Activated B cell treated with CpG ODN at 0.5 μM for 24 hours (primary cell): Measurements from ENCODE around the gene CBLB. TPM values are rescaled to one million over a fixed set of nuclear protein-coding genes. Genes with fewer than 3 reads are reported as not detected.

ENCODE experiments used
- ATAC-seq: fragments of 200-7000 bp; cut with Tn5 transposase; one replicate; pipeline ENCODE4 v1.10.0; 2021; ENCODE audit warnings: low read depth, mild to moderate bottlenecking, moderate library complexity
- CTCF ChIA-PET: fragments of 350-600 bp; sonication (Branson Sonifier 250); formaldehyde crosslinking; loops from one replicate; lab custom pipeline; 2021; ENCODE audit warnings: antibody characterized with exemption; lab: Charles Lee
- POLR2A ChIA-PET: fragments of 350-600 bp; sonication (Branson Sonifier 250); formaldehyde crosslinking; loops from one replicate; lab custom pipeline; 2021; ENCODE audit warnings: antibody characterized with exemption; lab: Charles Lee
- DNase-seq: peaks from one replicate; pipeline ENCODE4 v3.0.0; 2022
- H3K27ac Mint-ChIP-seq: one replicate; pipeline ENCODE4 v1.8.0; 2020; ENCODE audit warnings: mixed read lengths
- H3K27me3 Mint-ChIP-seq: one replicate; pipeline ENCODE4 v1.8.0; 2021; ENCODE audit warnings: mixed read lengths
- H3K36me3 Mint-ChIP-seq: one replicate; pipeline ENCODE4 v1.8.0; 2021; ENCODE audit warnings: low read depth, mixed read lengths
- H3K4me1 Mint-ChIP-seq: one replicate; pipeline ENCODE4 v1.8.0; 2021; ENCODE audit warnings: mixed read lengths
- H3K4me3 Mint-ChIP-seq: one replicate; pipeline ENCODE4 v1.8.0; 2020; ENCODE audit warnings: mild to moderate bottlenecking, mixed read lengths
- H3K9me3 Mint-ChIP-seq: one replicate; pipeline ENCODE4 v1.8.0; 2020; ENCODE audit warnings: mixed read lengths
- CTCF ChIP-seq: fragments of 200-600 bp; IDR thresholded peaks from one replicate; pipeline ENCODE4 v1.8.0; 2022; ENCODE audit warnings: antibody characterized with exemption, mild to moderate bottlenecking
- intact Hi-C: fragments of 100-400 bp; cut with micrococcal nuclease; formaldehyde crosslinking; loops from one replicate; pipeline ENCODE4 v1.15.1; 2024
- total RNA-seq: library from RNA; stranded (reverse); gene quantifications from 2 replicates; pipeline ENCODE4 v1.2.3, GENCODE V29; 2022

Gene CBLB
- total RNA-seq, 1 donor from 2014 or later = 78.1 TPM

- TF ChIP-seq CTCF = no peak
- POLR2A ChIA-PET = interaction anchor here (2.9 kb wide), 1 partner anchor 10 kb away, joined by 18 read pairs; the partner anchor contains the start of gene CBLB
- CTCF ChIA-PET = interaction anchor here (1.3 kb wide), 1 partner anchor 752 kb away, joined by 3 read pairs; no protein-coding TSS in a partner anchor
- H3K4me3 Mint-ChIP-seq = no peak overlapping the region
- H3K27ac Mint-ChIP-seq = no peak overlapping the region
- no peaks in the 10 kb centered on the region for H3K27me3 Mint-ChIP-seq
- intact Hi-C loops = no loop called here
- no peaks in the 10 kb centered on the region for H3K9me3 Mint-ChIP-seq
- H3K36me3 Mint-ChIP-seq = peaks cover 37% of the 10 kb centered on the region
- peaks cover 44% of the 10 kb centered on the region for H3K4me1 Mint-ChIP-seq
- ATAC-seq (no peak), DNase-seq (no peak)
These were observed 10.8 kb downstream of the CBLB start for GRCh38 chr3:105858017-105858416.

GRCh38 chr3:105857601-105858000, 11.2 kb downstream of the CBLB start:
- CTCF ChIA-PET = interaction anchor here (1.3 kb wide), 1 partner anchor 753 kb away, joined by 3 read pairs; no protein-coding TSS in a partner anchor
- intact Hi-C loops = no loop called here
- H3K36me3 Mint-ChIP-seq = peaks cover 40% of the 10 kb centered on the region

DNA sequence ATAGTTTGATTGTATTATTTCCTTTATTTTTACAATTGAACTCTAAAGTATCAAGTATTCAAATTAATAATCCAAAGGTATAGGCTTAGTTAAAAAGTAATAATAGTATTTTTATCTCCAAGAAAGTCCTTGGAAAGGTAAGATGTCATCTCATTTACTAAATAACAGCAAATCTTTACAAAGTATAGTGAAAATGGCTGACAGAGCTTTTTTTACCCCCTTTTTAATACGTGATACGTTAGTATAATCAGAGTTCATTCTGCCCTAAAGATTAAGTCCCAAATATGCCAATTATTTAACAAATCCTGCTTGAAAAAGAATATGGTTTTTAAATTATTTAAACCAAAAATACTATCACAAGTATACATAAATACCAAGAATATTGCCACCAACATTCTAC, 12.2 kb downstream of the CBLB start:
- DNase-seq (no peak), ATAC-seq (no peak)
- ChIA-PET POLR2A (interaction anchor here (1.1 to 2.9 kb wide), 2 partner anchors 12 to 19 kb away, joined by 3 to 18 read pairs; partner anchors contain the start of gene CBLB), CTCF (no interaction called here)
- Mint-ChIP-seq H3K4me3 (no peak overlapping the region), H3K27me3 (no peaks in the 10 kb centered on the region), H3K9me3 (no peaks in the 10 kb centered on the region), H3K4me1 (peaks cover 48% of the 10 kb centered on the region), H3K27ac (peak overlapping the region; percentile 18), H3K36me3 (peaks cover 44% of the 10 kb centered on the region)
- intact Hi-C loops = no loop called here
- no peak for TF ChIP-seq CTCF

More at GRCh38 chr3:105857601-105858000, 11.2 kb downstream of the CBLB start:
- POLR2A ChIA-PET = interaction anchor here (1.1 to 2.9 kb wide), 2 partner anchors 11 to 20 kb away, joined by 3 to 18 read pairs; partner anchors contain the start of gene CBLB
- ATAC-seq (no peak), DNase-seq (no peak)
- TF ChIP-seq CTCF = no peak
- no peaks in the 10 kb centered on the region for H3K9me3 Mint-ChIP-seq
- H3K4me1 Mint-ChIP-seq = peaks cover 47% of the 10 kb centered on the region
- H3K27ac Mint-ChIP-seq = no peak overlapping the region
- H3K4me3 Mint-ChIP-seq = no peak overlapping the region
- H3K27me3 Mint-ChIP-seq = no peaks in the 10 kb centered on the region

DNA sequence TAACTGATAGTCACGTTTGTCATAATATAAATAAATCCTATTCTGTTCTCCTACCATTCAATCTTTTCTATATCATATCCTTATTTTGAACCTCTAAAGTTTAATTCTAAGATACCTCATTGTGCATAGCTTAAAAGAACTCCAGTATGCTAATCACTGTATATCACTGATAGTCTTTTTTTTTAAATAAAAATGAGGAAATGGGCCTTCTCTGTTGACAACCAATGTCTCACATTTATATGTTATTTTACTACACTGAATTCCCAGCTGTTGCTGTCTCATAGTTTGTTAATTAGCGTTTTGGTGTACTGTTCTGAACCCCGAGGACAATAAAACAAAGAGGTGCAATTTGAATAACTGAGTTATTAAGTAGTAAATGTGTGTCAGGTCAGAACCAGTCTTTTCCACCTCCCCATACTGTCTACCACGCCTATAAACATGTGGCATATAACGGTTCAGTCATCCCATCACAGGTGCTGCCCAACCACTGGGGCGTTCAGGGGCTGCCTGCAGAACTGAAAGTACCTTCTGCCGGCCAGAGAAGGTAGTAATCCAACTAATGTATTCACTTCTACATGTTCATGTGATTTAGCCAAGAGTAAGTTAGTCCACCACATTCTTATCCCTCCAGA, 14.9 kb downstream of the CBLB start:
- no peak for TF ChIP-seq CTCF
- H3K4me1 Mint-ChIP-seq = peaks cover 51% of the 10 kb centered on the region
- ChIA-PET POLR2A (interaction anchor here (0.5 to 2.7 kb wide), 6 partner anchors 9 to 96 kb away, joined by 3 to 17 read pairs (median 5); no protein-coding TSS in a partner anchor), CTCF (no interaction called here)
- H3K9me3 Mint-ChIP-seq = no peaks in the 10 kb centered on the region
- ATAC-seq = peak; percentile 99
- DNase-seq = peak; percentile 46
- peaks cover 51% of the 10 kb centered on the region for H3K36me3 Mint-ChIP-seq
- H3K27me3 Mint-ChIP-seq = no peaks in the 10 kb centered on the region
- peak overlapping the region; percentile 66 for H3K4me3 Mint-ChIP-seq
- H3K27ac Mint-ChIP-seq = peak overlapping the region; percentile 99
- intact Hi-C loops = loop anchor here (1.0 kb wide), 6 partner anchors 8 to 131 kb away; partner anchors contain the start of gene CBLB

DNA sequence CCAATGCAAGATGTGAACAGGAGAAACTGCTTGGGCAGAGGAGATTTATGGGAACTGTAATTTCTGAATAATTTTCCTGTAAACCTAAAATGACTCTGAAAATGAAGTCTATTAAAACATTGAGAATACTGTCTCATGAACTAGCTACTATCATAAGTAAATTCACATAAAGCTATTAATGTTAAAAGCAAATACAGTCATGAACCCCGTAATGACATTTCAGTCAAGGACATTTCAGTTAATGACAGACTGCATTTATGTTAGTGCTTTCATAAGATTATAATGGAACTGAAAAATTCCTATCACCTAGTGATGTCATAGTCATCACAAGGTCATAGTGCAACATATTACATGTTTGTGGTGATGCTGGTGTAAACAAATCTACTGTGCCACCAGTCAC, 17.2 kb downstream of the CBLB start:
- peaks cover 53% of the 10 kb centered on the region for H3K4me1 Mint-ChIP-seq
- no peak overlapping the region for H3K27ac Mint-ChIP-seq
- DNase-seq (no peak), ATAC-seq (no peak)
- H3K27me3 Mint-ChIP-seq = no peaks in the 10 kb centered on the region
- no peak for TF ChIP-seq CTCF
- H3K36me3 Mint-ChIP-seq = peaks cover 52% of the 10 kb centered on the region
- no peak overlapping the region for H3K4me3 Mint-ChIP-seq
- intact Hi-C loops = no loop called here
- H3K9me3 Mint-ChIP-seq = no peaks in the 10 kb centered on the region
- POLR2A ChIA-PET = interaction anchor here (1.5 to 2.7 kb wide), 3 partner anchors 14 to 17 kb away, joined by 3 to 17 read pairs (median 12); partner anchors contain the start of gene CBLB
- CTCF ChIA-PET = interaction anchor here (1.1 kb wide), 1 partner anchor 50 kb away, joined by 3 read pairs; no protein-coding TSS in a partner anchor
